Rectal smooth muscle tissue (tissue), 1 donor: ENCODE measurements around the gene IQSEC3.
"Not testable (repeated sequence)": the region's sequence is repeated elsewhere in the genome, so short reads cannot be mapped to it uniquely, and the experiment has no call there.

Source experiments
- H3K27ac ChIP-seq: one replicate; pipeline ENCODE4 v1.7.0; 2013; ENCODE audit warnings: low read depth, low read length, inconsistent platforms
- H3K27me3 ChIP-seq: one replicate; pipeline ENCODE4 v1.7.0; 2013; ENCODE audit warnings: low read length; ENCODE audit not compliant: control insufficient read depth, insufficient read depth
- H3K36me3 ChIP-seq: one replicate; pipeline ENCODE4 v1.7.0; 2013; ENCODE audit warnings: low read length; ENCODE audit not compliant: control insufficient read depth, insufficient read depth
- H3K4me1 ChIP-seq: one replicate; pipeline ENCODE4 v1.7.0; 2013; ENCODE audit warnings: low read length; ENCODE audit not compliant: control insufficient read depth, insufficient read depth
- H3K4me3 ChIP-seq: one replicate; pipeline ENCODE4 v1.7.0; 2013; ENCODE audit warnings: low read length
- H3K9ac ChIP-seq: one replicate; pipeline ENCODE4 v1.7.0; 2013; ENCODE audit warnings: low read length

IQSEC3 gene

GRCh38 chr12:66428-66781 is at the start of gene IQSEC3:
Gene IQSEC3, plus strand, starts transcription at chr12:66767. Its CDS starts 116 bp downstream, at chr12:66883.
- H3K4me3 ChIP-seq, H3K9ac ChIP-seq, H3K27me3 ChIP-seq, H3K27ac ChIP-seq, H3K36me3 ChIP-seq, H3K4me1 ChIP-seq: not testable (repeated sequence)

GRCh38 chr12:17370-18340 is 48.9 kb upstream of the IQSEC3 start:
- not testable (repeated sequence) for H3K4me3 ChIP-seq, H3K36me3 ChIP-seq, H3K9ac ChIP-seq, H3K4me1 ChIP-seq, H3K27me3 ChIP-seq, H3K27ac ChIP-seq

- H3K9ac ChIP-seq, H3K4me1 ChIP-seq, H3K36me3 ChIP-seq, H3K4me3 ChIP-seq, H3K27ac ChIP-seq, H3K27me3 ChIP-seq: not testable (repeated sequence)
Measured at GRCh38 chr12:18821-19567, 47.6 kb upstream of the IQSEC3 start.

- not testable (repeated sequence) for H3K27ac ChIP-seq, H3K27me3 ChIP-seq
Measured at GRCh38 chr12:19906-20305, 46.7 kb upstream of the IQSEC3 start.

GRCh38 chr12:20757-21156 is 45.8 kb upstream of the IQSEC3 start:
- Histone ChIP-seq H3K27ac (no peak overlapping the region), H3K27me3 (no peaks in the 10 kb centered on the region), H3K36me3 (peaks cover 6% of the 10 kb centered on the region), H3K9ac (no peak overlapping the region), H3K4me3 (no peak overlapping the region), H3K4me1 (no peaks in the 10 kb centered on the region)

More at GRCh38 chr12:19906-20305, 46.7 kb upstream of the IQSEC3 start:
- not testable (repeated sequence) for H3K4me1 ChIP-seq, H3K9ac ChIP-seq, H3K36me3 ChIP-seq, H3K4me3 ChIP-seq

- Histone ChIP-seq H3K27me3 (no peaks in the 10 kb centered on the region), H3K27ac (no peak overlapping the region), H3K9ac (no peak overlapping the region), H3K4me1 (no peaks in the 10 kb centered on the region), H3K36me3 (peaks cover 6% of the 10 kb centered on the region), H3K4me3 (no peak overlapping the region)
Measured at GRCh38 chr12:21301-22189, 45.0 kb upstream of the IQSEC3 start.

- H3K4me1 ChIP-seq: no peaks in the 10 kb centered on the region
- H3K9ac ChIP-seq: no peak overlapping the region
Measured at GRCh38 chr12:22190-22529, 44.4 kb upstream of the IQSEC3 start.

GRCh38 chr12:22530-23201 is 43.9 kb upstream of the IQSEC3 start:
- no peak overlapping the region for H3K4me3 ChIP-seq
- H3K27ac ChIP-seq: no peak overlapping the region
- H3K36me3 ChIP-seq: peaks cover 6% of the 10 kb centered on the region
- H3K27me3 ChIP-seq: no peaks in the 10 kb centered on the region
- no peak overlapping the region for H3K9ac ChIP-seq
- H3K4me1 ChIP-seq: no peaks in the 10 kb centered on the region

More at GRCh38 chr12:22190-22529, 44.4 kb upstream of the IQSEC3 start:
- peaks cover 6% of the 10 kb centered on the region for H3K36me3 ChIP-seq
- no peak overlapping the region for H3K27ac ChIP-seq
- no peak overlapping the region for H3K4me3 ChIP-seq
- no peaks in the 10 kb centered on the region for H3K27me3 ChIP-seq

GRCh38 chr12:27904-28303 is 38.7 kb upstream of the IQSEC3 start:
- not testable (repeated sequence) for H3K27me3 ChIP-seq, H3K9ac ChIP-seq, H3K4me1 ChIP-seq, H3K4me3 ChIP-seq, H3K27ac ChIP-seq, H3K36me3 ChIP-seq

- not testable (repeated sequence) for H3K9ac ChIP-seq
Measured at GRCh38 chr12:38775-39174, 27.8 kb upstream of the IQSEC3 start.

GRCh38 chr12:39555-40265 is 26.9 kb upstream of the IQSEC3 start:
- H3K4me1 ChIP-seq, H3K27ac ChIP-seq, H3K27me3 ChIP-seq, H3K4me3 ChIP-seq, H3K36me3 ChIP-seq, H3K9ac ChIP-seq: not testable (repeated sequence)

More at GRCh38 chr12:38775-39174, 27.8 kb upstream of the IQSEC3 start:
- not testable (repeated sequence) for H3K4me3 ChIP-seq, H3K27ac ChIP-seq, H3K27me3 ChIP-seq, H3K4me1 ChIP-seq, H3K36me3 ChIP-seq
